ENCODE results near the gene ADGRV1.
"Not testable (repeated sequence)": the region's sequence is repeated elsewhere in the genome, so short reads cannot be mapped to it uniquely, and the experiment has no call there.

Gene ADGRV1

GRCh38 chr5:90902651-90903386 is 344.2 kb downstream of the ADGRV1 start:
- DNase-seq (ENCODE audit: low spot score), result no peak

GRCh38 chr5:90909101-90909503 is 350.5 kb downstream of the ADGRV1 start:
- DNase-seq (ENCODE audit: low spot score), result no peak

- DNase-seq (ENCODE audit: low spot score), result no peak
Observed at GRCh38 chr5:90909940-90910339, 351.3 kb downstream of the ADGRV1 start.

- DNase-seq (ENCODE audit: low spot score), result no peak
Observed at GRCh38 chr5:90911169-90911568, 352.6 kb downstream of the ADGRV1 start.

GRCh38 chr5:90912476-90912875 is 353.9 kb downstream of the ADGRV1 start:
- no peak for DNase-seq (ENCODE audit: low spot score)

- DNase-seq (ENCODE audit: low spot score), result no peak
Observed at GRCh38 chr5:90915393-90915792, 356.8 kb downstream of the ADGRV1 start.

- no peak for DNase-seq (ENCODE audit: low spot score)
Observed at GRCh38 chr5:90916947-90917800, 358.6 kb downstream of the ADGRV1 start.

- DNase-seq (ENCODE audit: low spot score), result no peak
Observed at GRCh38 chr5:90917928-90918668, 359.5 kb downstream of the ADGRV1 start.

GRCh38 chr5:90921418-90921973 is 362.9 kb downstream of the ADGRV1 start:
- DNase-seq (ENCODE audit: low spot score), result no peak

- DNase-seq (ENCODE audit: low spot score), result not testable (repeated sequence)
Observed at GRCh38 chr5:90924222-90924621, 365.6 kb downstream of the ADGRV1 start.

- DNase-seq (ENCODE audit: low spot score), result not testable (repeated sequence)
Observed at GRCh38 chr5:90929013-90929839, 370.6 kb downstream of the ADGRV1 start.

GRCh38 chr5:90930062-90930461 is 371.5 kb downstream of the ADGRV1 start:
- no peak for DNase-seq (ENCODE audit: low spot score)

- DNase-seq (ENCODE audit: low spot score), result no peak
Observed at GRCh38 chr5:90930756-90931431, 372.3 kb downstream of the ADGRV1 start.

- DNase-seq (ENCODE audit: low spot score), result peak; percentile 72
Observed at GRCh38 chr5:90932052-90932699, 373.6 kb downstream of the ADGRV1 start.

- no peak for DNase-seq (ENCODE audit: low spot score)
Observed at GRCh38 chr5:90933298-90933697, 374.7 kb downstream of the ADGRV1 start.

- no peak for DNase-seq (ENCODE audit: low spot score)
Observed at GRCh38 chr5:90934091-90934719, 375.6 kb downstream of the ADGRV1 start.

- no peak for DNase-seq (ENCODE audit: low spot score)
Observed at GRCh38 chr5:90934738-90935137, 376.1 kb downstream of the ADGRV1 start.

GRCh38 chr5:90939211-90939610 is 380.6 kb downstream of the ADGRV1 start:
- no peak for DNase-seq (ENCODE audit: low spot score)

GRCh38 chr5:90940227-90940995 is 381.8 kb downstream of the ADGRV1 start:
- no peak for DNase-seq (ENCODE audit: low spot score)
